ENCODE measurements around the gene ZNF638.

DNA sequence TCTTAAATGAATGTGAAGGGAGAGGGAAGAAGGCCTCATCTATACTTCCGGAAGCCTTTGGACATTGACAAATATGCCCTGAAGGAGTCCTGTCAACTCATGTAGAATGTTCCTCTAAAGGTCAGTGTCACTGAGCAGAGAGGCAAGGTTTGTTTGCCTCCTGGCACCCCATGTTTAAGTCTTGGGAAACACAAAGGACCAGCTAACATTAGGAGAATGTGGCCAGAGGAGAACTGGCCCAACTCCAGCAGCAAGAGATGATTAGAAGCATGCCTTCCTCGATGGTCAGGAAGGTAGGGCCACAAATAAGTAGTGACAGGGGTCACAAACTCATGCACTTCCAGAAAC is 127.5 kb downstream of the ZNF638 start:
- TF ChIP-seq, protein P1, sequence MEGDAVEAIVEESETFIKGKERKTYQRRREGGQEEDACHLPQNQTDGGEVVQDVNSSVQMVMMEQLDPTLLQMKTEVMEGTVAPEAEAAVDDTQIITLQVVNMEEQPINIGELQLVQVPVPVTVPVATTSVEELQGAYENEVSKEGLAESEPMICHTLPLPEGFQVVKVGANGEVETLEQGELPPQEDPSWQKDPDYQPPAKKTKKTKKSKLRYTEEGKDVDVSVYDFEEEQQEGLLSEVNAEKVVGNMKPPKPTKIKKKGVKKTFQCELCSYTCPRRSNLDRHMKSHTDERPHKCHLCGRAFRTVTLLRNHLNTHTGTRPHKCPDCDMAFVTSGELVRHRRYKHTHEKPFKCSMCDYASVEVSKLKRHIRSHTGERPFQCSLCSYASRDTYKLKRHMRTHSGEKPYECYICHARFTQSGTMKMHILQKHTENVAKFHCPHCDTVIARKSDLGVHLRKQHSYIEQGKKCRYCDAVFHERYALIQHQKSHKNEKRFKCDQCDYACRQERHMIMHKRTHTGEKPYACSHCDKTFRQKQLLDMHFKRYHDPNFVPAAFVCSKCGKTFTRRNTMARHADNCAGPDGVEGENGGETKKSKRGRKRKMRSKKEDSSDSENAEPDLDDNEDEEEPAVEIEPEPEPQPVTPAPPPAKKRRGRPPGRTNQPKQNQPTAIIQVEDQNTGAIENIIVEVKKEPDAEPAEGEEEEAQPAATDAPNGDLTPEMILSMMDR (IDR thresholded peaks at IDR 0.05; ENCODE audit: low read length), result no peak
- no peak for TF ChIP-seq EZH2 (IDR thresholded peaks at IDR 0.05; ENCODE audit: borderline replicate concordance, low read length)

Data from OCI-LY1 (cell line).